ENCODE measurements around the gene C16orf90.
"Not testable (repeated sequence)": the region's sequence is repeated elsewhere in the genome, so short reads cannot be mapped to it uniquely, and the experiment has no call there.

C16orf90 gene

GRCh38 chr16:3532741-3533140, 37.5 kb upstream of the C16orf90 start:
- TF ChIP-seq CTCF (IDR thresholded peaks at IDR 0.05; ENCODE audit: low read depth, low read length), result no peak
- H3K4me3 ChIP-seq (ENCODE audit: low read depth, low read length), result no peak overlapping the region

GRCh38 chr16:3530371-3530914, 35.2 kb upstream of the C16orf90 start:
- no peak for TF ChIP-seq CTCF (IDR thresholded peaks at IDR 0.05; ENCODE audit: low read depth, low read length)
- H3K4me3 ChIP-seq (ENCODE audit: low read depth, low read length), result no peak overlapping the region

- no peak for TF ChIP-seq CTCF (IDR thresholded peaks at IDR 0.05; ENCODE audit: low read depth, low read length)
- H3K4me3 ChIP-seq (ENCODE audit: low read depth, low read length), result no peak overlapping the region
Measured at GRCh38 chr16:3529175-3529574, 33.9 kb upstream of the C16orf90 start.

GRCh38 chr16:3528406-3528805, 33.1 kb upstream of the C16orf90 start:
- H3K4me3 ChIP-seq (ENCODE audit: low read depth, low read length), result no peak overlapping the region
- no peak for TF ChIP-seq CTCF (IDR thresholded peaks at IDR 0.05; ENCODE audit: low read depth, low read length)

GRCh38 chr16:3527216-3527829, 32.0 kb upstream of the C16orf90 start:
- TF ChIP-seq CTCF (IDR thresholded peaks at IDR 0.05; ENCODE audit: low read depth, low read length), result peak; percentile 57
- H3K4me3 ChIP-seq (ENCODE audit: low read depth, low read length), result not testable (repeated sequence)

GRCh38 chr16:3525951-3526350, 30.7 kb upstream of the C16orf90 start:
- no peak overlapping the region for H3K4me3 ChIP-seq (ENCODE audit: low read depth, low read length)
- no peak for TF ChIP-seq CTCF (IDR thresholded peaks at IDR 0.05; ENCODE audit: low read depth, low read length)

GRCh38 chr16:3523281-3523680, 28.0 kb upstream of the C16orf90 start:
- TF ChIP-seq CTCF (IDR thresholded peaks at IDR 0.05; ENCODE audit: low read depth, low read length), result no peak
- no peak overlapping the region for H3K4me3 ChIP-seq (ENCODE audit: low read depth, low read length)
